CD4-positive, alpha-beta T cell treated with Interleukin-1 beta for 1 hour (primary cell): Measurements from ENCODE around the gene ADAM8.
A peak's percentile ranks its signal among the peaks of the same experiment; 100 is the strongest.

Experiments used
- DNase-seq, 2 donors: peaks; one replicate each; pipeline ENCODE4 v3.0.0-alpha.2; 2020 to 2022

Gene ADAM8

DNA sequence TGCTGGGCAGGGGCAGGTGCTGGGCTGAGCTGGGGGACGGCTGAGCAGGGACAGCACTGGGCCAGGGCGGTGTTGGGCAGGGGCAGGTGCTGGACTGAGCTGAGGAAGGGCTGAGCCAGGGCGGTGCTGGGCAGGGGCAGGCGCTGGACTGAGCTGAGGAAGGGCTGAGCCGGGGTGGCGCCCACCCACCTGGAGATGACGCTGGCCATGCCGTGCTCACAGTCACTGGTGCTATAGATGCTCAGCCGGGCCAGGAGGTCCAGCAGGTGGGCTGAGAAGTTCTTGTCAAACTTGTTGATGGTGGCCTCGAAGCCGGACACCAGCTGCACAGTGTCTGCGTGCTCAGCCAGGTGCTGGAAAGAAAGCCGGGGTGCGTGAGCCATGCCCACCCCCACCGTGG, 4.4 kb upstream of the ADAM8 start:
- no peak for DNase-seq

DNA sequence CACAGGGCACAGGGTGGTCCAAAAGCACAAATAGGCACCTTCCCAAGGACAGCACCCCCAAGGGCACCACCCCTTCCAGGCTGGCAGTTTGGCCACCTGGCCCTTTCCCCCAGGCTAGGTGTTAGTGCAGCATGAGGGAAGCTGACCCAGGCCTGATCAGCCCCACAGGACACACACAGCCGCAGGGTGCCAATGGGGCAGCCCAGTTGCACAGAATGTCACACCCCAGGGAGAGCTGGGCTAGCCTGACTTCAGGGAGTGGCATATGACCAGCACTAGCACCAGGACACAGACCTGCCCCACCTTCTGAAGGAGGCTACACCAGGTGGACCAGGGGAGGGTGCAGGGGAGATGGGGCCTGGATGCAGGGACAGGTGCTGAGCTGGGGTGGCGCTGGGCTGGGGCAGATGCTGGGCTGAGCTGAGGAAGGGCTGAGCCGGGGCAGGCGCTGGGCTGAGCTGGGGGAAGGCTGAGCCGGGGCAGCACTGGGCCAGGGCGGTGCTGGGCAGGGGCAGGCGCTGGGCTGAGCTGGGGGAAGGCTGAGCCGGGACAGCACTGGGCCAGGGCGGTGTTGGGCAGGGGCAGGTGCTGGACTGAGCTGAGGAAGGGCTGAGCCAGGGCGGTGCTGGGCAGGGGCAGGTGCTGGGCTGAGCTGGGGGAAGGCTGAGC, 3.9 kb upstream of the ADAM8 start:
- DNase-seq = no peak

DNA sequence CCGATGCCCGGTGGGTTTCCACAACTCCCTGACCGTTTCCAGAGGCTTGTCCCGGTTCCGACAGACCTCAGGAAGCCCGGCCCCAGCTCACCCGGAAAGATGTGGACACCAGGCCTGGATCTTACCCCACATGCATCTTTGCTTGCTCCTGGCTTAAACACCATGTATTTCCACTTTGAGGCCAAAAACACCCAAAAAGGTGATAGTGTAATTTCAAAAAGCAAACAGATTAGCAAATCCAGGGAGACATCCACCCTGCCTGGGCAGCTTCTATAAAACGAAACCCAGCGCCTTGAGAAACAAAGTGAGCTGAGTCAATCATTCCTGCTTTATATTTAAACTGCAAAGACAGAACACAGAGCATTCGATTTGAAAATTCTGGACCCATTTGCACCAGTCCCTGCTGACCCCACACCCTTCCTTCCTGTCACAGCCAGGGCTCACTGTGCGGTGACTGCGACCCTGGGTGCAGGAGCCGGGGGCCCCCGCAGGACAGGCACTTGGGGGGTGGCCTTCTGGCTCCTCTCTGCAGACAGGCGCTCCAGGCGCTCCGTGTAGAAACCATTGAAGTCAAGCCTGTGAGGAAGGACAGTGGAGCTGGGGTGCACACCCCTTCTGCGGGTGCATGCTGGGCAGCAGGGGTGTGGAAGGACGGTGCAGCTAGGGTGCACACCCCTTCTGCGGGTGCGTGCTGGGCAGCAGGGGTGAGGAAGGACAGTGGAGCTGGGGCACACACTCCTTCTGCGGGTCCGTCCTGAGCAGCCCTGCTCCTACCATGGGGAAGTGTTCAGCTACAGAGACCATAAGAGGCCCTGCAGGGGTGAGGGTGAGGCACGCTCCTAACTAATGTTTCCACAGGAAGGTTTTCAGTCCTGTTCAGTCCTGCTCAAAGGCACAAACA, 2.9 kb upstream of the ADAM8 start:
- peak in 1 of 2 donors; percentile 38 for DNase-seq

DNA sequence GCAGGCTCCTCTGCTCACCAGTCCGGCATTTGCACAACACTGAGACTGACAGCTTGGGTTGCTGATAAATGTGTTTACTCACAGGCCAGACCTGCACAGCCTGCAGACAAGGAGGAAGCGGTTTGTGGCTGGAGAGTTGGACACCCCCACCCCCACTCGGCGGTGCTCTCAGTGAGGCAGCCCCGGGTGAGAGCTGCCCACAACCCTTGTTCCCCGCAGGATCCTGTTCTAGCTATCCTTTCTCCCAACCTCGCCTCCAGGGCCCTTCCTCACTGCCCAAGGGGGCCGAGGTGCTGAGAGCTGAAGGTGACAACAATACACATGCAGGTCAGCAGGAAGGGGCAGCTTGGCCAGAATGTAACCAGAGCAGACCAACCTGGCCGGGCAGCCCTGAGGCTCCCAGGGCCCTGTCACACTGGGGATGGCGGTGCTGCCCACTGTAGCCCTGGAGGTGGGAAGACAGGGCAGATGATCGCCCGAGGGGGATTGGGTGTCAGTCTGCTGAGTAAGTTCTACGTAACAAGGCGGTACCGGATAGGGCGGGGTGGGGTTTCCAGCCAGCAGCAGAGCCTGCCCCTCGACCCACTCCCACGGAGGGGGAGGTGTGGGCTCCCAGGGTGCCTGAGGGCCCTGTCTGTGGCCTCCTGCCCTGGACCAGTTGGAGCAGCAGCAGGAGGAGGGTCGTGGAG, 2.1 kb upstream of the ADAM8 start:
- peak; percentile 81 to 88 for DNase-seq

DNA sequence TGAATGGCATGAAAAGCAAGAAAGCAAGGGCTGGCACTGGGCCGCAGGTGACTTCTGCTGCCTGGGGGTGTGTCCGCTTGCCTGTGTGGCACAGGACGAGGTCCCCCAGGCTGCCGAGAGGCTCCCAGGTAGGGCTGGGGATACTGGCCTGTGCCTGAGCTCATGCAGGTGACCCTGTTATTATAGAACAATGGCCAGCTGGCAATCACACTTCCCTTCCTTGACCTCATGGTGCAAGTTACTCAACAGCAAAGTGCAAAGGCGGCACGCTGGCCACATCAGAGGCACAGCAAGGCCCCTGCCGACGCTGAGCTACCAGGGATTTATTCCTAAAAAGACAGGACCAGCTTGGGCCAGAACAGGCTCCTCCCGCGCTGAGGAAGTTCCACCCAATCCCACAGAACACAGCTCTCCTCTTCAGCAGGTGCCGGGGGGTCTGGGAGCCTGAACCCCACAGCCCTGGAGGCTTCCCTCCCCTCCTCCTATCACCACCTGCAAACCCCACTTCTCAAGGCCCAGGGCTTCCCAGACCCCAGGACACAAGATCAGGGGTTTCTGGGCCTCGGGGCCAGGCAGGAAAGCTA, 1.4 kb upstream of the ADAM8 start:
- no peak for DNase-seq

DNA sequence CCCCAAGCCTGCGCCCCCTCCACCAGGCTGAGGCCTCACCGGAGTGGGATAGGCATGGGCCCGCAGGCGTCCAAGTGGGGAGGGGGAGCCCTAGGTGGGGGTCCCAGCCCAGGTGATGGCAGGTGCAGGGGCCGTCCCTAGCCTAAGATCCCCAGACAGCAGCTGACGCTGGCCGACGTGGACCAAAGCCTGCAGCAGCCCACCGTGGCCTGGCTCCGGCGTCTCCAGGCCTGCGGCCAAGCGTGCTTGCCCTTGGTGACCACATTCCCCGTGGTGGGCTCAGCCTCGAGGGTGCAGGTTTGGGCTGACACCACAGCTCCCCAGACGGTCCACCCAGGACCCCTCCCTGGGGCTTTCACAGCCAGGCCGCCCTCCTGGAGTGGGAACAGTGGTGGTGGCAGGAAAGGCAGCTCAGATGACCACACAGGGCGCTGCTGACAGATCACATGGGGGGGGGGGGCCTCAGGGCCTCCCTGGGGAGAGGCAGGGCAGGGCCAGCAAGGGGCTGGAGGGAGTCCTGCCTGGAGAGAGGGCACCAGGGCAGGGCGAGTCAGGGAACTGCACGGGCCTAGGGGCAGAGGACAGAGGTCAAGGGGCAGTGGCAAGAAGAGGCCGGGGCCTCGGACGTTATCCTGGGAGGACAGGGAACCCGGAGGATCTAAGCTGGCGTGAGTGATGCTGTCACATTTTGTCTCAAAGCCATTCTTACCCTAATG, 767 bp upstream of the ADAM8 start:
- no peak for DNase-seq

DNA sequence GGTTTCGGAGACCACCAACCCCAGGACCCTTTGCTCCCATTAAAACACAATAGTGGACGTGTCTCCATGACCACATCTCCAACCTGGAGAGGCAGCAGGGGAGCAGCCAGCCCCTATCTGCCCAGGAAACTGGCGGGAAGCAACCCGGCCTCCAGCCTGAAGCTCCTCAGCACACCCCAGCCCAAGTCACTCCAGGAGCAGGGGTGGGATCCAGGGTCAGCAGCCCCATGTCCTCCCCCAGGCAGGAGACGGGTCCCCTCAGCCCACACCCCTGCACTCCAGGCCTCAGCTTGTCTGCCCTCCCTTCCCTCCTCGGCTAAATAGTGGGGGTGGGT, 601 bp downstream of the ADAM8 start:
- no peak for DNase-seq

DNA sequence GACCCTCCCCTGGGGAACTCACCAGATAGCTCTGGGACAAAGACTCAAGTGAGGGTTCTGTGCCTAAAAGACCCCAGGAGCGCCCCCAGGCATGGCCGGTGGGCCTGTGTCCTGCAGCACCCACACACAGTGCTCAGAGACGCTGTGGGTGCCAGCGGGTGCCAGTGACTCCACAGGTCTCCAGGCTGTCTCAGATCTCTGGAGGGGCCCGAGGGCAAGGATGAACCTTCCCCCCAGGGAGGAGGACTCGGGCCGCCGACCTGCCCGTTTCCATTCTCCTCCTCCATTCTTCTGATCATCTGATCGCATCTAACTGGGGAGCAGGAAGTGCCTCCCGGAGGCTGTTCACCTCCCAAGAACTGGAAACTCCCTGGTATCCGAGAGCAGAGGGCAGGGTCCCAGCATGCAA, 980 bp downstream of the ADAM8 start:
- peak; percentile 60 to 69 for DNase-seq

DNA sequence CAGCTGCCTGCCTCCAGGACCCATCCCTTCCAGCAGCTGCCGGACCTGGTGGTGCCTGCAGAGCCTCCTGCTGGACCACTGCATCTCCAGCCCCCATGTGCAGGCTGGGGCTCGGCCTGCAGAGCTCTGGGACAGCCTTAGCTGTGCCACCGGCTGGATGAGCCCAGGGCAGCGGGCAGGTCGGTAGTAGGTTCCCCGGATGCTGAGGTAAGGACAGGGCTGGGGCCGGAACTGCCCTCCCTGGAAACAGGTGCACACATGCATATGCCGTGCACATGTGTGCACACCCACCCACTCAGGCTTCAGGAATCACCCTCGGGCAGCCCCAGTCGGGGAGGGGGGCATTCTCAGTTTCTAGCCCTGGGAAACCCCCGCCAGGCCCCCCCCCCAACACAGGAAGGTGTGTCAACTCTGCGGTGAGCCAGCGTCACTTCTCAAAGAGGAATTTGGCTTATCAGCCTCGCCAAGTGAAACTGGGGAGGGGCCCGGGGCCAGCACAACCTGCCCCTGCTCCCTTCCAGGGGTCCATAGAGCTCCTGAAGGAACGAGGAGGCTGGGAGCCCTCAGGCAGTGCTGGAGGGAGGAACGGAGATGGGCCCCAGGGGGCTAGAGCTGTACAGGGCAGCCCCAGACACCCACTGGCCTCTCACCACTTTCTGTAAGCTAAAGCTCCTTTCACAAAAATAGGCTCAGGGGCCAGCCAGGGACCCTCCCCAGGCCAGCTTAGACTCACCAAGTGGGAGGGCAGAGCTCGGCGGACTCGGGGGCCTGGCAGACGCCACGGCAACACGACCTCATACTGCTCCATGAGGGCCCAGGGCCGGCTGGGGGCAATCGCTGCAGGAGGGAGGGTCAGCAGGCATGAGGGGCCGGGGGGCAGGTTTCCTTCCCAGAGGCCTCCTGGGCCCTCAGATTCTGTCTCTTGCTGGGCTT, 1.7 kb downstream of the ADAM8 start:
- DNase-seq = peak; percentile 87 to 88

DNA sequence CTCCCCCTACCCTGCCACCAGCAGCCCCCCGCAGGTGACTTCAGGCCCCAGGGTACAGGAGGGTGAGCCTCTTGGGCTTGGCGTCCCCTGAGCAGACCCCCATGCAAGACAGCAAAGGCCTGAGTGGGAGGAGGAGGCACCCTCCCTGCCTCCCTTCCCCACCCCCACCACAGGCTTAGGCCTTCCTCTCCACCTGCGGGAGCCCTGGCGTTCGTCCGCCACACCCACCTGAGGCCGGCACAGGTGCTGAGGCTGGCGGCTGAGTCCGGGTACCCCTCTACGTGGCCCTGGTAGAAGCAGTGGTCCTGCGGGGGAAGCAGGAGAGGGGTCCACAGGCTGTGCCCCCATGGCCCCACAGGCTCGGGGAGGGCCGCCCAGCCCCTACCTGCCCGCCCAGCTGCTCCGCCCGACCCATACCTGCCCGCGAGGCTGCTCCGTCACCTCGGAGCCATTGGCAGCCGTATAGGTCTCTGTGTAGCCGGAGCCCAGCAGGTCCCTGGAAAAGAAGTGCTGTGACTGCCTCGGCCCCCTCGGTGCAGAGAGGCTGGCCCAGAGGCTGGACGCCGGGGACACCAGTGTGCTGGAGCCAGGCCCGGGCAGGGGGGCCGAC, 3.0 kb downstream of the ADAM8 start:
- no peak for DNase-seq

DNA sequence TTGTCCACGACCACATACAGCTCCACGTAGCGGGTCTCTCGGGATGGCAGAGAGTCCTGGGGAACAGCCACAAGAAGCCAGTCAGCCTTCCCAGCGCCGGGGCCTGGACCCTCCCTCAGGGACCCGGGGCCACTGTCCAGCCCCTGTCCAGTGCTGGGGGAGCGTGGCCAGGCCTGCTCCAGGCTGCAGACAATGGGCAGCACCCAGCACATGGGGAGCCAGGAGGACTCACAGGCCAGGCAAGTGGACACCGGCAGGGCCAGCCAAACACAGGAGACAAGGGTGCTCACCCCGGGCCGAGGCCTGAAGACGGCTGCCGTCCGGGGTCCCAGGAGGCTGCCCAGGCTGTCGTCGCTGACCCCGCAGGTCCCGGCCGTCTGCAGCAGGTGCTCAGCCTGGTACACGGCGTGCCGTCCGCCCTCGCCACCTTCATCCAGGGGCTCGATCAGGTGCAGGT, 3.7 kb downstream of the ADAM8 start:
- no peak for DNase-seq

DNA sequence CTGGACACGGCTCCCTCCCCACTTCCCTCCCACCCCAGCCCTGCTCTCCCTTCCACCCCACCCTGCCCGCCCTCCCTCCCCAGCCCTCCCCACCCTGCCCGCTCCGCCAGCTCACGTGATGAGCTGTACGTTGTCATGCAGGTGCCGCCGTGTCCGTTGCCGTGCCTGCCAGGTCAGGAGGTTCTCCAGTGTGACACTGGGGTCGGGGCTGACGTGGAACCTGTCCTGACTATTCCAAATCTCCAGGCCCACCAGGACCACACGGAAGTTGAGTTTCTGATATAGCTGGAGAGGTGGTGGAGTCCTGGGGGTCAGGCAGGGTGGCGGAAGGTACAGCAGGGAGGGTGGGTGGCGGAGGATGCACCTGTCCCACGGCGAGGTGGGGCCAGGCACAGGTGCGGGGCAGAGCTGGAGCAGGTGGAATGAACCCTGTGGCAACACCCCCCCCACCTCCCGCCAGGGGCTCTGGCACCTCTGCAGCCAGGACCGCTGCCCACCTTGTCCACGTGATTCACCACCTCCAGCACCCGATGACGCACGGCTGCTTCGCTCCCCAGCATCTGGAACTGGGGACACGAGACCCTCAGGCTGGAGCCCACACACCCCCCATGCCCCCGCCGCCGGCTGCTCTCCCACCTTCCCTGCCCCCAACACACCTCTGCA, 4.2 kb downstream of the ADAM8 start:
- no peak for DNase-seq

DNA sequence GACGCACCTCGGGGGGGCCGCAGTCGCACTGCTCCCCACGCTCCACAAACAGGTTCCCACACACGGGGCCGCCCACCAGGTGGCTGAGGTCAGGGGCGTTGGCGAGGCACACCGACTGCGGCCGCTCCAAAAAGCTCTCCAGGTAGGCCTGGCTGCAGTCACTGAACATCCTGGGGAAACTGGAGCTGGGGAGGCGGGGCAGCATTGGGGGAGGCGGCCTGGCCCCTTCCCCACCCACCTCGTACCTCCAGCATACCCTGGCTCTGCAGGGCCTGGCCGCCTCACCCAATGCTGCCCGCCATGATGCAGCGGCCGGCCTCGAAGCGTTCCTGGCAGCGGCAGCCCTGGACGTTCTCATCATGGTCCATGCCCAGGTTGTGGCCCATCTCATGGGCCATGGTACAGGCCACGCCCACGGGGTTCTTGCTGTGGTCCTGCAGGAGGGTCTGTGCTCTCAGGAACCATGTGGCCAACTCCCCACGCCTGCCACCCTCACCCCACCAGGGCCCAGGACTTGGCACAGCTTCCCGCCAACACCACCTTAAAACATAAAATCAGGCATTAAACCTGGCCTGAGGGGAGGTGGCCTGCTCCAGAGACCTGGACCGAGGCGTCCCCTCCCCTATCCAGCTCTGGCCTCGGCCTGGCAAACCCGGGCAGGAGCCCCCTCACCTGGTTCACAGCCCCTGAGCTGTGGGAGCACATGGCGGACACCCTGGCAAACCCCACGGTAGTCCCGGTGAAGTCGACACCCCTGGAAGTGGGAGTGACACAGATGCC, 5.0 kb downstream of the ADAM8 start:
- no peak for DNase-seq

DNA sequence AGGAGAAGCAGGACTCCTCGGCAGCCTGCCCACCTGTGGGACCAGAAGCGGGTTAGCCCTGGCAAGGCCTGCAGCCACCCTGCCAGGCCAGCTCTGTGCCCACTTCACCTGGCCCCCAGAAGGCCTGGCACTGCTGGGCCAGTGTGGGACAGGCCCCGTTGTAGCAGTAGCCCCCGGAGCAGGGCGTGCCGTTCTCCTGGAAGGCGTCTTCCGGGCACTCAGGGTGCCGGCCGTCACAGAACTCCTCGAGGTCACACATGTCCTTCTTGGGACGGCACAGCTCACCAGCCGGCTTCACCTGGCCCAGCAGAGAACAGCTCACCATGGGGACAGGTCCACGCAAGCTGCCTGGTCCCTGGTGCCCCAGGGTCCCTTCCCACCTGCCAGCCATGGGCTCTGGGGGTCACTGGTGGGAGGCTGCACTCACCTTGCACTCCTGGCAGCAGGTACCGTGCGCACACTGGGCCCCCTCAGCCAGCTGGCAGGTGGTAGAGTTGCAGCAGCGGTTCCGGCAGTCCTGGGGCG, 5.8 kb downstream of the ADAM8 start:
- DNase-seq = no peak

DNA sequence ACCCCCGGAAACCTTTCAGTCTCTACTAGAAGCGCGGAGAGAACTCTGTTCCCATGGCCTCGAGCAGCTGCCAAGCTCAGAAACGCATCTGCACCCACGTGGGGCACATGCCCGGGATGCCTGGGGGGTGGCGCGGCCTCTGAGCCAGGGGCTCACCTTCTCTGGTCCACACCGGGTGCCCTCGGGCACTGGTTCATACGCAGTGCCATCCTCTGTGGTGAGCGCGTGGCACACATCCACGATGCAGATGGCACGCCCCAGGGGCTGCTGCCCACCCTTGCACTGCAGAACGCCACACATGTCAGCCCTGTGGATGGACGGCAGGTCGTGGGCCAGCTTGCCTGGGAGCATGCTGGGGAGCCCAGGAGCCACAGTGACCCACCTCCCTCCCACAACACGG, 6.5 kb downstream of the ADAM8 start:
- DNase-seq = no peak

DNA sequence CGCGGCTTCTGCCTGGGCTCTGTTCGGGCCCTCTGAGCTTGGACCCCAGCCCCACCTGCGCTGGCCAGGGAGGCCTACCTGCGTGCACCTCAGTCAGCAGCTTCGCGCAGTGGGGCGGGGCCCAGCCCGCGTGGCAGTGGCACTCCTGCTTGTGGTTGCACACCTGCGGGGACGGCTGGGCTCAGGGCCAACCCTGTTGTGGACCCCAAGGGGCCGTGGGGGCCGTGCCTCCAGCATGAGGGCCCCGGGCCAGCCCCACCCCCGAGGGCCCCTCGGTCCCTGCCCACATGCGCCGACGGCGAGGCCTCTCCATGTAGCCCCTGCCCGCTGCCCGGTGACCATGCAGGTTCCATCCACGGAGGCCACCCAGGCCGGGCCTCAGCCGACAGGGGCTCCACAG, 7.3 kb downstream of the ADAM8 start:
- DNase-seq = no peak

DNA sequence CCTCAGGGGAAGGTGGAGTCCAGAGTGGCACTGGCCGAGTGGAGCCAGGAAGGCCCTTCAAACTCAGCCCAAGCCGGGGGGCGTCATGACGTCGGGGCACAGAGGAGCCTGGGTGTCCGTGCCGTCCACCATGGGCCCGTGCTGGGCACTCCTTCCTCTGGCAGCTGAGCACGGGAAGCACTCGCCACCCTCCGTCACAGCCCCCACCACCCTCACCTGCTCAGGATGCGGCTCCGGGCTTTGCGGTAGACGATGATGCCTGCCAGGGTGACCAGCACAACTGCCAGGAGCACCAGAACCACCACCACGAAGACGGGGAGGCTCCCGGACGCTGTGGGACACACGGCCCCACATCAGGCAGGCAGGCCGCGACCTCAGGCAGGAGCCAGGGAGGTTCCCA, 8.1 kb downstream of the ADAM8 start:
- no peak for DNase-seq

DNA sequence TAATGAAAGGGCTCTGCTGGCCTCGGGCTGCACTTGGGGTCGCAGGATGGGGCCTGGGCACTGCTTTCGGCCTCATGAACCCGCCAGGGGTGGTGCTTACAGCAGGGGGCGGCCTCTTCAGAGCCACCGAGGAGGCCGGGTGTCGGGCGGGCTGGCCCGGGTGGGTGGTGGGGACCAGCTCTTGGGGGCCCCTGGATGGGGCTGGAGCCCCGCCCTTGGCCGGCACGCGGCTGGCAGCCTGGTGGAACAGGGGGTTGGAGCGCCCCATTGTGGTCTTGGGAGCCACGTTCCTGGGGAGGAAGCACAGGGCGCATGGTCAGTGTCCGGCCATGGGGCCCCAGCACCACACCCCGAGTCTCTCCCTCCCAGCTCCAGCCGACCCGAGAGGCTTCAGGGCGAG, 8.8 kb downstream of the ADAM8 start:
- no peak for DNase-seq

DNA sequence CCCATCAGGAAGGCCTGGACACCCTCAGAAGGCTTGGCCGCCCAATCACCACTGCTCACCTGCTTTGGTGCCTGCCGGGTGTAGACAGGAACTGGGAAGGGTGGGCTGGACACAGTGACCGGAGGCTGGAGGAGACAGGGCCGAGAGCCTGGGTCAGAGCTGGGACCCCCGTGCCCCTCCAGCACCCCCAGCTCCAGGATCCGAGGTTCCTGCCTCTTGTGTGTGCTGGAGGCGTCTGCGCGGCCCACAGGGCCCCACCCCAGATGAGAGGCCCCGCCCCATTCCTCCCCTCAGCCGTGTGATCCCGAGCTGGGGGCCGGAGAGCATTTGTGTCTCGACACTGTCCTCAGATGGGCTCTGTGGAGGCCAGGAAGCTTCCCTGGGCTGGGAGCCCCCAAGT, 9.4 kb downstream of the ADAM8 start:
- no peak for DNase-seq
